GM10847 (cell line): Measurements from ENCODE around the gene CKM.

Experiments
- POLR2A ChIP-seq: IDR thresholded peaks from 2 replicates; pipeline ENCODE4 v1.6.1; 2011; ENCODE audit not compliant: insufficient read length; ENCODE audit errors: extremely low read depth

Gene CKM

DNA sequence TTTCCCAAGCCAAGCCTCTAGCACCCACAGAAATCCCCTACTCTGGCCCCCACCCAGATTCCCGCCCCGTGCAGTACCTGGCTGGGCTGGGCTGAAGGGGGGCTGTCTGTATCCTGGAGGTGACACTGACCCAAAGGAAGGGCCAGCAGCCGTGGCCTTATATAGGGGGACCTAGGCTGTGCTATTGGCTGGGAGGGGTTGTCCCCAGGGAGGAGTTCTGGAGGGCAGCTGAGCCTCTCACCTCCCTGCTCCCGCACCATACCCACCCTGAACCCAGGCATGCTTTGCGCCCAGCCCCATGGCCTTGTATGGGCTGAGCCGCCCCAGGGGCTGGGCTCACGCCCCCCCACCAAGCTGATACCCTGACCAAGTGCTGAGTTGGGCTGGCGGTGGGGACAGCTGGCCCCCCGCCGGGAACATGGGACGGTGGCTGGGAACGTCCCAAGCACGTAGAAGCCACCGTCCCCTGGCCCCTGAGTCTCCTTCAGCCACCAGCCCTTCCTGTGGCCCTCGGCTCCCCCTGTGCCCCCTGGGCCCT lies at the start of gene CKM:
CKM (minus strand) TSS at position 132 of the 538 bp plus-strand sequence. CDS start 3,162 bp downstream, outside the sequence.
- no peak for TF ChIP-seq POLR2A

DNA sequence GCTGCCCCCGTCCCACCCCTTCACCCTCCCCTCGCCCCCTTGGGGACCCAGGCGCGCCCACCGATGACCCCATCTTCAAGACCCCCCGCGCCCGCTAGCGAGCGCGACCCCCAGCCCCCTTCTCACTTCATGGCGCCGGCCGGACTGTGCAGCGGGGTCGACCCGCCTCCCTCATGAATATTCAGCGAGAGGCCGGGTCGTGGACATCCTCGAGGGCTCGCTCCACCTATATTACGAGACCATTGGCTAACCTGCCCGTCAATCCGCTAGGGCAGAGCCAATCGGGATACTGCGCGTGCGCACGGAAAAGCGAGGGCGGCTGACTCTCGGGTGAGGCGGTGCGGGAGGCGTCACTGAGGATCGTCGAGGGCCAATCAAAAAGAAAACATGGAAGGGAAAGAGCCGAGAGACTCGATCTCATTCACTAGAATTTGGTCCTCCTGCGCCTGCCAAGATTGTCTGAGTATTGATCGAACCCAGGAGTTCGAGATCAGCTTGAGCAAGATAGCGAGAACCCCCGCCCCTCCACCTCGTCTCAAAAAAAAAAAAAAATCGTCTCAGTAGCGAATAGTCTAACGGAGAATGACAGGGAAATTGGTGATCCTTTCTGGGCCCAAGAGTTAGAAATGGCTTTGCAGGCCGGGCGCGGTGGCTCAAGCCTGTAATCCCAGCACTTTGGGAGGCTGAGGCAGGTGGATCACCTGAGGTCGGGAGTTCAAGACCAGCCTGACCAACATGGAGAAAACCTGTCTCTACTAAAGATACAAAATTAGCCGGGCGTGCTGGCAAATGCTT lies 47.9 kb upstream of the CKM start, which contains the start of gene ERCC2:
ERCC2 (minus strand) TSS at position 164 of the 795 bp plus-strand sequence; CDS start at position 131, 33 bp downstream.
- peak; percentile 48 for TF ChIP-seq POLR2A

DNA sequence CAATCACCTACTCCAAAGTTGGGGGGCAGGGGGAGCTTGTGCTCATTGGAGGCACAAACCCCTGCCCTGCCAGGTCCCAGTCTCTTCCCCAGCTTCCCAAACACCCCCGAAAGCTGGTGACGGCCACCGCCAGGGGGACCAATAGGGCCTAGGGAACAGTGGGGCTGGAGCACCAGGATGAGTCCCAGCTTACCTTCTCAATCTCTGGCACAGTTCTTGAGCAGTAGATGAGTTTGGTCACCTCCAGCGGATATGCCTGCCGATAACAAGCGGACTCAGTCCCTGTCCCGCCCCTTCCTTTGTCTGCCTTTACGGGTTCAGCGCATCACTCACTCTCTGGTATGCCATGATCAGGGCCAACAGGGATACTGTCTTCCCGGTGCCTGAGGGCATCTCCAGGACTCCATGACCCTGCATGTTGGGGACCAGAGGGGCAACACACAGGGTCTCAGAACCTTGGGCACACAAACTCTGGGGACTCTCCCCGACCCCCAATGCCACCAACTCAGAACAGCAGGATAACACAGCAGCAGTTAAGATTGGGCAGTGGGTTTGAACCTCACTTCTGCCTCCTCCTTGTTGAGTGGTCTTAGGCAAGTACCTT lies 46.2 kb upstream of the CKM start:
- no peak for TF ChIP-seq POLR2A

DNA sequence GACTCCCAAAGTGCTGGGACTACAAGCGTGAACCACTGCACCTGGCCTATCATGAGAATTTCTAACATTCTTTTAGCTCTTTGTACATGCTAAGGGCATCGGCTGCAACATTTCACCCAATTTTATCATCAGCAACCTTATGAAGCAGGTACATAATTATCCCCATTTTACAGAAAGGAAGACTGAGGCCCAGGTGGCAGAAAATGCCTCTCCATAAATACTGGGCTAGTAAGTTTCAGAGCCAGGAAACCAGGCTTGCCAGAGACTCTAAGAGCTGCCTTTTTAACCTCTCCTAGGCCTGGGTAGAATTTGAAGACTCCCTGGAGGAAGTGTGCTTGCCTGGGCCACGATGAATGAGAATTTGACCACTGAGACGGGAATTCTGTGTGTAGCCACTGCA lies 45.5 kb upstream of the CKM start:
- TF ChIP-seq POLR2A = no peak

DNA sequence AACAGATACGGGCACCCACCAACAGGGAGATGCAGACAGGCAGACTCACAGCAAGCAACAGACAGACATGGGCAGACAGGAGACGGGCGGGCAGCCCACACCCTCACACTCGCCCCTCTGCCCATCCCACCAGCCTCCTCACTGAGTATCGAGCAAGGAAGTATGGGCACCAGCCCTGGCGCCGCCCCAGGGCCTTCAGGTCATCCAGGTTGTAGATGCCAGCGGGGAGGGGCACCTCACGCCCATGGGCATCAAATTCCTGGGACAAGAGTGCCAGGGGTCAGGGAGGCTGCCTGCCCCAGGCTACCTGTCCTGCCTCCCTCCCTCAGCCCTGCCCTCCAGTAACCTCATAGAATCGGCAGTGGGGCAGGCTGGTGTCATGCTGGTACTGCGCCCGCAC lies 42.0 kb upstream of the CKM start:
- no peak for TF ChIP-seq POLR2A

DNA sequence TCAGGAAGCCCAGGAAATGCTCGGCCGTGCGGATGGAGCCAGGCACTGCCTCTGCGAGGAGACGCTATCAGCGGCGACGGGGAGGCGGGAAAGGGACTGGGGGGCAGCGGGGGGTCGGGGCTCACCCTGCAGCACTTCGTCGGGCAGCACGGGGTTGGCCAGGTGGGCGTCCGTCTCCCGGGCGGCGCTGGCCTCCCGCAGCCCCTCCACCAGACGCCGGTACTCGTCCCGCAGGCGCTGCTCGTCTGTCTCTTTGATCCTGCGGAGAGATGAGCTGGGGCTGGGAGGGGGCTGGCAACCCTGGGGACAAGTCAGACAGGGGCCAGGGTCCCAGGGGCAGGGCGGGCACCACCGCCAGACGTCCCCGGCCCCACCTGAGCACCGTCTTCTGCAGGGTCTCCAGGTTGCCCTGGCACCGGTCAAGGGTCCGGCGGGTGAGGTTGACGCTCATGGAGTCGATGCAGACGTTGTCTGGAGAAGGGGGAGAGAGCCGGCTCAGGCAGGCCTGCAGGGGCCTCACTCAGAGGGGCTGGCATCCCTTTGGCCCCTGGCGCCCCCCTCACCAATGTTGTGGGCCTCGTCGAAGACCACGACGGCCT lies 41.3 kb upstream of the CKM start:
- no peak for TF ChIP-seq POLR2A

DNA sequence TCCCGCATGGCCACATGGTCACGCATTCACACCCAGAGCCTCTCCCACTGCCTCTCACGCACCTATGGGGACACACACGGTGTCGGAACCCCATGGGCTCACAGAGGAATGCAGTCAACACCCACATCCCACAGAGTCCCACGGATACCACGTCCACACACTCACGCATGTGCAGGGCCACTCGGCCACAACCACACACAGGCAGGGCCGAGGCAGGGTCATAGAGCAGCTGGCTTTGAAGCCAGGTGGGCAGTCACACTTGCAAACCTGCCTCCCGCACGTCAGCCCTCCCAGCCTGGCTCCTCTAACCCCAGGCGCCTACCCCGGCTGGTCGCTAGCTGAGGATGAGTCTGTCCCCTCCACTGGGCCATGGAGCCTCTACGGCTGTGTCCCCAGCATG lies 39.6 kb upstream of the CKM start:
- TF ChIP-seq POLR2A = no peak

DNA sequence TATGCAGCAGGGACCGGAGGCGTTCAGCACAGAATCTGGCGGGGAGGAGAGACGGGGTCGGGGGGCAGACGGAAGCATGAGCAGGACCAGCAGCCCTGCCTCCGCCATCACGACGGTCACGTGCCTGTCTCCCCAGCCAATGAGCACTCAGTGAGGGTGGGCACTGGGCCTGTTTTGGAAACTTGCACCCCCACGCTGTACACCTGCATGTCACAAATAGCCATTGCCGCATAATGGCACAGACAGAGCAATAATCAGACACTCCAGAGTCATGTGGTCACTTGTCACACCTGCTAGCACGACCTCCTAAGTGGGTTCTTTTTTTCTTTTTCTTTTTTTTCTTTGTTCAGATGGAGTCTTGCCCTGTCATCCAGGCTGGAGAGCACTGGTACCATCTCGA lies 38.9 kb upstream of the CKM start:
- TF ChIP-seq POLR2A = no peak

DNA sequence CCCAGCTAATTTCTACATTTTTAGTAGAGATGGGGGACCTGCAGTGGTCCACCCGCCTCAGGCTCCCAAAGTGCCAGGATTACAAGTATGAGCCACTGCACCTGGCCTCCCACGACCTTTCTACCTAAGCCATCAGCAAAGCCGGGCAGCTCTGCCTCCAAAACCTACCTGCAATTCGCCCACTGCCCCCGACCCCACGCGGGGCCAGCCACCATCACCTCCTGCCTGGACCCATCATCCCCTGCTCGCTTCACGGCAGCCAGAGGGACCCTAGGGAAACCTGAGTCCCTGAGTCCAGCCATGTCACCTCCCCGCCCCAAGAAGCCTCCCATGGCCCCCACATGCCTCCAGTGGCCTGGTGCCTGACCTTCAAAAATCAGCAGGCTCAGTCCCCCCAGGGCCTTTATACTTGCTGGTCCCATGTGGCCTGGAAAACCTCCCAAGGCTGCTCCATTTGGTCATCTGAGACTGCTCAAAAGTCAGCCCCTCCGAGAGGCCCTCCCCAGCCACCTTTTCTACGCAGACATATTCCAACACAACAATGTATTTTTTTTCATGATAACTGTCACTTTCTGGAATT lies 35.6 kb upstream of the CKM start:
- TF ChIP-seq POLR2A = no peak

DNA sequence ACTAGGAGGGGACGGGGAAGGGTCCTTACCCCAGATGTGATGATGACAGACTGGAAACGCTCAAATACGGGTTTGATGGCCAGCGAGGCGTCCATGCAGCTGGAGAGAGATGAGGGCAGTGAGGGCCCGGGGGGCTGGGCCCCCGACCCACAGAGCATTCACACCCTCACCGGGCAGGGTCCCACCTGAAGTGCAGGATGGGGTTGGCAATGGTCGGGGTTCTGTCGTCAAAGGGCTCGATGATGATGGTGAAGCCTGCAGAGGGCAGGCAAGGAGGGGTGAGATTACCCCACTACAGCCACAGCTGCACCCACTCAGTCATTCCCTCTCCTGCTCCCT lies 34.7 kb upstream of the CKM start:
- no peak for TF ChIP-seq POLR2A

DNA sequence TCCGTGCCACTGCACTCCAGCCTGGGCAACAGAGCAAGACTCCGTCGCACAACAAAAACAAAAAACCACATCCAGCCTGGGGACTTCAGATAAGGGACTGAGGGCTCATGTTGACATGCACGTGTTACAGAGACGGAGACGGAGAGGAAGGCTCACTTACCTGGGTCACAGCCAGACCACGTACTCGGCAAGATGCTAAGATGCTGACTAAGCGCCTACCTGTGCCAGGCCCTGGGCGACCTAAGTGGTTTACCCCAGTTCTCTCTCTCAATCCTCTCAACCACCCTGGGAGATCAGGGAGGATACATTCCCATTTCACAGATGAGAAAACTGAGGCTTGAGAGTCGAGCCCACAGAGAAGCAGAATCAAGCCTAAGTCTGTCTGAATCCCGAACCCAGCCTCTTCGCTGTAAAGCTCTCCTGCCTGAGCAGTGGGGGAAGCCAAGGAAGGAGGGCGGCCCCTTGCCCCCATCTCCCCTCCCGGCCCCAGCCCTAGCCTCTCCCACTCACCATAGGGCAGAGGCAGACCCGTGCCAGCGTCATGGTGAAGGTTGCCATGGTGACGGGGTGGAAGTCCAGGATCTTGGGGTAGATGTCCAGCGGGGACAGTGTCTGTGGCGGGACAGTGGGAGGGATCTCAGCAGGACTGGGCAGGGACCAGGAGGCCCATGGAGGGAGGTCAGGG lies 34.2 kb upstream of the CKM start:
- no peak for TF ChIP-seq POLR2A

DNA sequence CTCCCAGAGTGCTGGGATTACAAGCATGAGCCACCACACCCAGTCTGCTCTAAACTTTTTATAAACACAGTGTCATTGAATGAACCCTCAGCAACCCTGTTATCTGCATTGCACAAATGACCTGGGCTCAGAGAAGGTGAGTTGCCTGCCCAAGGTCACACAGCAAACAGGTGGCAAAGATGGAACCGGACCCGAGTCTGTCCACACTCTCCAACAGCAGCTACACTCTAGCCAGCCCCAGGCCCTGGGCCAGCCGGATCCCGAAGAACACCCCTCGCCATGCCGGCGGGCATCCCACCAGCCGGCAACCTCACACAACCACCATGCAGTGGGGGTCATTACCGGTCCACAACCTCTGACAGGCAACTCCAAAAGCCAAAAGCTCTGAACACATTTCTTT lies 33.2 kb upstream of the CKM start:
- TF ChIP-seq POLR2A = no peak

DNA sequence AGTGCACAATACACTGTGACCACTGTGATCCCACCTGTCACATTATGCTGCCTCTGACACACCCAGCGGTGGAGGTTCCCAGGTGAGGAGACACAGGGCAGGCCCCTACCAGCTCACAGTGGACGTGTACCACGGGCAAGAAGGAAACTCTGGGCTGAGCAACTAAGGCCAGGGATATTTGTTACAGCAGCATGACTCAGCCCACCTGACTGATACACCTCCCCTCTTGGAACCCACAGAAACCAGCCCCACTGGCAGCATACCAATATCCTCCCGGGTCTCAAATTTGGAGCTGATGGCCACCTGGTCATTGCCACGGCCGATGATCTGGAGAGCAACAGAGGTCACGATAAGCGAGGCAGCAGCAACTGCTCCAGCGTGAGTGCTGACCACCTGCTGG lies 32.7 kb upstream of the CKM start:
- no peak for TF ChIP-seq POLR2A

DNA sequence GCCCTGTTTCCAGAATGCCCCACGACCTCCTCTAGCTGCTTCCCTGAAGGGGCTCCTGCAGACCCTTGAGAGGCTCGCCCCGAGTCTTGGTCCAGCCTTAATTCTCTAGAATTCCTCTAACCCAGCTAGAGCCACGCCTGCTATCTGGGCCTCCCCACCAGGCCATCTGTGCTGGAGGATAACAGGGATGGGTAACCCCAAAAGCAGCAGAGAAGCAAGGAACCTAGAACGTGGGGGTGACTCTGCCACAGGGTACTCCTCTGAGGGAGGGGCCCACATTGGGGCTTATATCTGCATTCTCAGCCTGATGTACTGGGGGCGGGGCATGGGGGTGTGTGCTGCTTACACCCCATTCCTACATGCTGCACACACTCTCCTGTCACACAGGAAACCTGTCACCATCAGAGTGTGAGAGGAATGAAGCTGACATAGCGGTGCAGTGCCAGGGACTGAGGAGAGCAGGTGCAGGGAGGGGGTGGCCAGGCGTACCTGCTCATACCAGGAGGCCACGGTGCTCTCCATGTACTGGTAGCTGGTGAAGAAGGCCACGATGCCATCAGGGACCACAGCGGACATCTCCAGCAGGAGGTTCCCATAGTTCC lies 31.7 kb upstream of the CKM start:
- TF ChIP-seq POLR2A = no peak
